SK-N-SH treated with all-trans-retinoic acid at 6 μM for 48 hours (cell line): ENCODE measurements around the gene PNKD.

Experiments used
- ATAC-seq: fragments of 200-7000 bp; cut with Tn5 transposase; 3 replicates; pipeline ENCODE4 v1.9.1; 2020; ENCODE audit warnings: mild to moderate bottlenecking, moderate library complexity
- ARNTL ChIP-seq: fragments of 450-650 bp; formaldehyde crosslinking; IDR thresholded peaks from 2 replicates; pipeline ENCODE4 v1.5.0; 2020; ENCODE audit warnings: low read depth, mild to moderate bottlenecking, moderate library complexity, borderline replicate concordance
- CSDC2 ChIP-seq: fragments of 250-450 bp; sonication (Bioruptor Pico); IDR thresholded peaks from 2 replicates; pipeline ENCODE4 v1.5.0; 2020; ENCODE audit warnings: mild to moderate bottlenecking, moderate library complexity
- ESRRG ChIP-seq: fragments of 250-450 bp; sonication (Bioruptor Pico); IDR thresholded peaks from 2 replicates; pipeline ENCODE4 v1.6.1; 2021; ENCODE audit warnings: mild to moderate bottlenecking
- ISL1 ChIP-seq: fragments of 250-450 bp; sonication (Bioruptor Pico); IDR thresholded peaks from 2 replicates; pipeline ENCODE4 v2.1.2; 2022; ENCODE audit warnings: mild to moderate bottlenecking, moderate library complexity
- OSR1 ChIP-seq: fragments of 250-450 bp; sonication (Bioruptor Pico); IDR thresholded peaks from 2 replicates; pipeline ENCODE4 v1.8.0; 2022; ENCODE audit warnings: moderate library complexity, mild to moderate bottlenecking, inconsistent platforms
- PATZ1 ChIP-seq: fragments of 250-450 bp; sonication (Bioruptor Pico); IDR thresholded peaks from 2 replicates; pipeline ENCODE4 v1.8.0; 2020; ENCODE audit warnings: mild to moderate bottlenecking, moderate library complexity, borderline replicate concordance
- PPARA ChIP-seq: fragments of 250-450 bp; sonication (Bioruptor Pico); IDR thresholded peaks from 2 replicates; pipeline ENCODE4 v1.5.0; 2020; ENCODE audit warnings: mild to moderate bottlenecking, borderline replicate concordance
- RARB ChIP-seq: fragments of 250-450 bp; sonication (Bioruptor Pico); IDR thresholded peaks from 2 replicates; pipeline ENCODE4 v1.8.0; 2021; ENCODE audit warnings: mild to moderate bottlenecking, moderate library complexity
- ZC3H10 ChIP-seq: fragments of 250-450 bp; sonication (Bioruptor Pico); IDR thresholded peaks from 2 replicates; pipeline ENCODE4 v1.5.1; 2021; ENCODE audit warnings: mild to moderate bottlenecking, moderate library complexity
- ZFP3 ChIP-seq: fragments of 250-450 bp; sonication (Bioruptor Pico); IDR thresholded peaks from 2 replicates; pipeline ENCODE4 v1.5.0; 2020; ENCODE audit warnings: mild to moderate bottlenecking, moderate library complexity
- ZNF565 ChIP-seq: fragments of 450-650 bp; formaldehyde crosslinking; conservative IDR thresholded peaks from 2 replicates; pipeline ENCODE4 v1.5.0; 2020; ENCODE audit warnings: low read depth, mild to moderate bottlenecking, moderate library complexity
- ZNF70 ChIP-seq: fragments of 450-650 bp; formaldehyde crosslinking; IDR thresholded peaks from 2 replicates; pipeline ENCODE4 v1.5.0; 2020; ENCODE audit warnings: mild to moderate bottlenecking, moderate library complexity
- ZNF8 ChIP-seq: fragments of 450-650 bp; formaldehyde crosslinking; IDR thresholded peaks from 2 replicates; pipeline ENCODE4 v1.5.0; 2020; ENCODE audit warnings: mild to moderate bottlenecking, moderate library complexity
- TF ChIP-seq, protein P1 (sequence below): fragments of 250-450 bp; sonication (Bioruptor Pico); IDR thresholded peaks from 2 replicates; pipeline ENCODE4 v1.5.1; 2020; ENCODE audit warnings: low read depth, mild to moderate bottlenecking, moderate library complexity
- TF ChIP-seq, protein P2 (sequence below): fragments of 250-450 bp; sonication (Bioruptor Pico); IDR thresholded peaks from 2 replicates; pipeline ENCODE4 v1.5.0; 2020; ENCODE audit warnings: mild to moderate bottlenecking, moderate library complexity

PNKD gene

DNA sequence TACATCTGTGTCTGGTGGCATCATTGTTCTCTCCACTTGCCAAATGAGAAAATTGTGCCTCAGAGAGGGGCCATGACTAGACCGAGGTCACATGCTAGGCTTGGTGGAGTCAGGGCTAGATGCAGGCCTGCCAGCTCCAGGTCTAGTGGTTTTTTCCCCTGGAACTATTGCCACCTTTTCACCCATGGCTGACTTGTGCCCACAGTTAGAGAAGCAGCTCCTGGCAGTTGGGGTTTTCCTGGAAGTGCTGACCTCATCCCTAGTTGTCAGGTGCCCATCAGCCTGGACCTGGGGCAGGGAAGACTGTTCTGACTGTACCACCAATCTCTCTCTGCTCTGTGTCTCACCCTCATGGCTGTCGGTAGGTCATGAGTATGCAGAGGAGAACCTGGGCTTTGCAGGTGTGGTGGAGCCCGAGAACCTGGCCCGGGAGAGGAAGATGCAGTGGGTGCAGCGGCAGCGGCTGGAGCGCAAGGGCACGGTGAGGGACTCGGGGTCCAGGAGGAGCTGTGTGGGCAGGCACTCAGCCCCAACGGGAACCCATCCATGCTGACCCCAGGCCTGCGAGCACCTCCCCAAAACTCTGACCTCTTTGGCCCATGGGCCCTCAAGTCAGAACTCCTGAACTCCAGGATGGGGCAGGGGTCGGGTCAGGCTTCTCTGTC, 73.9 kb downstream of the PNKD start (continued):
- TF ChIP-seq, protein P1, sequence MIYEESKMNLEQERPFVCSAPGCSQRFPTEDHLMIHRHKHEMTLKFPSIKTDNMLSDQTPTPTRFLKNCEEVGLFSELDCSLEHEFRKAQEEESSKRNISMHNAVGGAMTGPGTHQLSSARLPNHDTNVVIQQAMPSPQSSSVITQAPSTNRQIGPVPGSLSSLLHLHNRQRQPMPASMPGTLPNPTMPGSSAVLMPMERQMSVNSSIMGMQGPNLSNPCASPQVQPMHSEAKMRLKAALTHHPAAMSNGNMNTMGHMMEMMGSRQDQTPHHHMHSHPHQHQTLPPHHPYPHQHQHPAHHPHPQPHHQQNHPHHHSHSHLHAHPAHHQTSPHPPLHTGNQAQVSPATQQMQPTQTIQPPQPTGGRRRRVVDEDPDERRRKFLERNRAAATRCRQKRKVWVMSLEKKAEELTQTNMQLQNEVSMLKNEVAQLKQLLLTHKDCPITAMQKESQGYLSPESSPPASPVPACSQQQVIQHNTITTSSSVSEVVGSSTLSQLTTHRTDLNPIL (CRISPR knock-in tag), result no peak
- TF ChIP-seq ESRRG (no peak), ZNF565 (no peak), ZFP3 (CRISPR knock-in tag) (no peak), CSDC2 (CRISPR knock-in tag) (no peak), PATZ1 (CRISPR knock-in tag) (no peak)
- TF ChIP-seq, all 23 proteins: peak for 0

DNA sequence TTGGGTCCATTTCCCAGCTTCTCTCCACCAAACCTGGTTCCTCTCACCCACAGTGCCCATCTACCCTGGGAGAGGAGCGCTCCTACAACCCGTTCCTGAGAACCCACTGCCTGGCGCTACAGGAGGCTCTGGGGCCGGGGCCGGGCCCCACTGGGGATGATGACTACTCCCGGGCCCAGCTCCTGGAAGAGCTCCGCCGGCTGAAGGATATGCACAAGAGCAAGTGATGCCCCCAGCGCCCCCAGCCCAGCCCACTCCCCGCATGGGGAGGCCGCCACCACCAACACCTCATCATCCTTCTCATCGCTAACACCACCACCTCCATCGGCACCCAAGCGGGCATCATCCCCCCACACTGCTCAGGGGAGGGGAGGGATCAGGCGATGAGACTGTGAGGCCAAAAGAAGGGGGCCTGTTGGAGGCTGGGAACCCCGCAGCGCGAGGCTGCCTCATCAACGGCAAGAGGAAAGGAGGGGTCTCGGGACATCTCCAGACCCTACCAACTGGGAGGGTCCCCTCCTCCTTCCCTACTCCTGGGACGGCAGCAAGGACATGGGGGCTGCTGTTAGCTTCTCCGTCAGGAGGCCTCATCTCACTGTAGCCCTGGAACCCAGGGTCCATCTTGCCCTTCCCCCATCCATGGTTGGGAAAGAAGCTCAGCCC, 74.6 kb downstream of the PNKD start:
- TF ChIP-seq PPARA, result no peak
- no peak for TF ChIP-seq ZNF70

GRCh38 chr2:218345491-218346236, 75.3 kb downstream of the PNKD start:
- TF ChIP-seq ARNTL (no peak), OSR1 (CRISPR knock-in tag) (no peak), CSDC2 (CRISPR knock-in tag) (no peak)
- TF ChIP-seq, protein P2, sequence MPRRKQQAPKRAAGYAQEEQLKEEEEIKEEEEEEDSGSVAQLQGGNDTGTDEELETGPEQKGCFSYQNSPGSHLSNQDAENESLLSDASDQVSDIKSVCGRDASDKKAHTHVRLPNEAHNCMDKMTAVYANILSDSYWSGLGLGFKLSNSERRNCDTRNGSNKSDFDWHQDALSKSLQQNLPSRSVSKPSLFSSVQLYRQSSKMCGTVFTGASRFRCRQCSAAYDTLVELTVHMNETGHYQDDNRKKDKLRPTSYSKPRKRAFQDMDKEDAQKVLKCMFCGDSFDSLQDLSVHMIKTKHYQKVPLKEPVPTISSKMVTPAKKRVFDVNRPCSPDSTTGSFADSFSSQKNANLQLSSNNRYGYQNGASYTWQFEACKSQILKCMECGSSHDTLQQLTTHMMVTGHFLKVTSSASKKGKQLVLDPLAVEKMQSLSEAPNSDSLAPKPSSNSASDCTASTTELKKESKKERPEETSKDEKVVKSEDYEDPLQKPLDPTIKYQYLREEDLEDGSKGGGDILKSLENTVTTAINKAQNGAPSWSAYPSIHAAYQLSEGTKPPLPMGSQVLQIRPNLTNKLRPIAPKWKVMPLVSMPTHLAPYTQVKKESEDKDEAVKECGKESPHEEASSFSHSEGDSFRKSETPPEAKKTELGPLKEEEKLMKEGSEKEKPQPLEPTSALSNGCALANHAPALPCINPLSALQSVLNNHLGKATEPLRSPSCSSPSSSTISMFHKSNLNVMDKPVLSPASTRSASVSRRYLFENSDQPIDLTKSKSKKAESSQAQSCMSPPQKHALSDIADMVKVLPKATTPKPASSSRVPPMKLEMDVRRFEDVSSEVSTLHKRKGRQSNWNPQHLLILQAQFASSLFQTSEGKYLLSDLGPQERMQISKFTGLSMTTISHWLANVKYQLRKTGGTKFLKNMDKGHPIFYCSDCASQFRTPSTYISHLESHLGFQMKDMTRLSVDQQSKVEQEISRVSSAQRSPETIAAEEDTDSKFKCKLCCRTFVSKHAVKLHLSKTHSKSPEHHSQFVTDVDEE, result no peak
- no peak for ATAC-seq

More for the DNA sequence above, 74.6 kb downstream of the PNKD start:
- ATAC-seq, result no peak

DNA sequence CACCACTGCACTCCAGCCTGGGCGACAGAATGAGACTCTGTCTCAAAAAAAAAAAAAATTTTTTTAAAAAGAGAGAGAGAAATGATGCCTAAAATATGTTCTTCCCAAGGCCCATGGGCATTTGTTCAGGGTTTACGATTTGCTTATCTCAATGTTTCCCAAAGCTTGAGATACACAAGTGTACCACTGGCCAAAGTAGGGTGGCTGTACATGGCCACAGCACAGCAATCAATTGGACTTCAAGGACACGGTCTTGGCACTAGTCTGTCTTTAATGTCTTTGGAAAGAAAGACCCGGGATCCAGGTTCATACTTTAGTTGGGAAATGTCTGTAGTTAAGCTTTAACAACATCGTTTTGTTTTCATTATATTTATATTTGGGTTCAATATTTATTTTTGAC, 76.9 kb downstream of the PNKD start:
- ATAC-seq, result no peak
- TF ChIP-seq ZC3H10 (CRISPR knock-in tag) (no peak), OSR1 (CRISPR knock-in tag) (no peak), ZFP3 (CRISPR knock-in tag) (no peak), ISL1 (CRISPR knock-in tag) (no peak), RARB (CRISPR knock-in tag) (no peak), PATZ1 (CRISPR knock-in tag) (no peak), PPARA (no peak), ZNF8 (CRISPR knock-in tag) (no peak)
- TF ChIP-seq, protein P2, result no peak
